Progenitor cell of endocrine pancreas (in vitro differentiated cells): ENCODE measurements around the gene FNBP1. TPM values are rescaled to one million over a fixed set of nuclear protein-coding genes. Genes with fewer than 3 reads are reported as not detected.

Source experiments
- DNase-seq: peaks from one replicate; pipeline ENCODE4 v3.0.0; 2021; ENCODE audit warnings: low spot score; ENCODE audit not compliant: unreplicated experiment
- H3K27ac Mint-ChIP-seq: 2 replicates; pipeline ENCODE4 v1.8.0; 2021; ENCODE audit warnings: mild to moderate bottlenecking, moderate library complexity, mixed read lengths
- H3K27me3 Mint-ChIP-seq: 2 replicates; pipeline ENCODE4 v1.8.0; 2021; ENCODE audit warnings: mixed read lengths
- H3K36me3 Mint-ChIP-seq: 2 replicates; pipeline ENCODE4 v1.8.0; 2022; ENCODE audit warnings: mixed read lengths; ENCODE audit not compliant: insufficient read depth
- H3K4me1 Mint-ChIP-seq: 2 replicates; pipeline ENCODE4 v1.8.0; 2021; ENCODE audit warnings: low read depth, mixed read lengths
- H3K4me3 Mint-ChIP-seq: 2 replicates; pipeline ENCODE4 v1.8.0; 2021; ENCODE audit warnings: low read depth, mild to moderate bottlenecking, moderate library complexity, mixed read lengths
- H3K9me3 Mint-ChIP-seq: 2 replicates; pipeline ENCODE4 v1.8.0; 2021; ENCODE audit warnings: low read depth, mixed read lengths
- CTCF ChIP-seq: fragments of 200-600 bp; sonication (generic); IDR thresholded peaks from one replicate; pipeline ENCODE4 v1.5.0; 2021; ENCODE audit warnings: antibody characterized with exemption, mild to moderate bottlenecking; ENCODE audit not compliant: unreplicated experiment
- long read RNA-seq: library from polyadenylated mRNA; unstranded; transcript quantifications from one replicate; pipeline ENCODE4 v2.0.0, GENCODE V29; 2020
- total RNA-seq: library from RNA; stranded (reverse); gene quantifications from 2 replicates; pipeline ENCODE4 v1.2.1, GENCODE V29; 2021

FNBP1 gene
- total RNA-seq, result 38.9 and 44.1 TPM in 2 replicates
- long read RNA-seq, partial matches to known transcripts, result 1 of 3 reads
- long read RNA-seq, other reads (novel, unspliced or antisense), result 2 of 3 reads

GRCh38 chr9:130042885-130043653 lies at the start of gene FNBP1:
Gene FNBP1 (minus strand): TSS chr9:130043189. CDS start chr9:130042975, 214 bp downstream.
- H3K27ac Mint-ChIP-seq, result peak within 1 kb of the TSS; percentile 96
- H3K27me3 Mint-ChIP-seq, result no peaks in the 10 kb centered on the region
- no peaks in the 10 kb centered on the region for H3K36me3 Mint-ChIP-seq
- peaks cover 24% of the 10 kb centered on the region for H3K4me1 Mint-ChIP-seq
- peak within 1 kb of the TSS; percentile 93 for H3K4me3 Mint-ChIP-seq
- no peaks in the 10 kb centered on the region for H3K9me3 Mint-ChIP-seq
- no peak for TF ChIP-seq CTCF
- DNase-seq, result peak; percentile 63

GRCh38 chr9:130090915-130091314 lies 47.9 kb upstream of the FNBP1 start:
- Mint-ChIP-seq H3K27ac (no peak overlapping the region), H3K4me1 (no peaks in the 10 kb centered on the region), H3K27me3 (no peaks in the 10 kb centered on the region), H3K9me3 (no peaks in the 10 kb centered on the region), H3K4me3 (no peak overlapping the region), H3K36me3 (peaks cover 23% of the 10 kb centered on the region)
- no peak for TF ChIP-seq CTCF
- no peak for DNase-seq

- no peaks in the 10 kb centered on the region for H3K27me3 Mint-ChIP-seq
- no peaks in the 10 kb centered on the region for H3K9me3 Mint-ChIP-seq
- H3K4me1 Mint-ChIP-seq, result no peaks in the 10 kb centered on the region
- DNase-seq, result no peak
- H3K36me3 Mint-ChIP-seq, result peaks cover 24% of the 10 kb centered on the region
- no peak overlapping the region for H3K27ac Mint-ChIP-seq
- no peak for TF ChIP-seq CTCF
- H3K4me3 Mint-ChIP-seq, result no peak overlapping the region
Measured at GRCh38 chr9:130089141-130089540, 46.2 kb upstream of the FNBP1 start.

GRCh38 chr9:130088051-130088450 lies 45.1 kb upstream of the FNBP1 start:
- H3K27me3 Mint-ChIP-seq, result no peaks in the 10 kb centered on the region
- no peak overlapping the region for H3K4me3 Mint-ChIP-seq
- no peaks in the 10 kb centered on the region for H3K4me1 Mint-ChIP-seq
- TF ChIP-seq CTCF, result no peak
- H3K36me3 Mint-ChIP-seq, result peaks cover 24% of the 10 kb centered on the region
- H3K27ac Mint-ChIP-seq, result no peak overlapping the region
- H3K9me3 Mint-ChIP-seq, result no peaks in the 10 kb centered on the region
- DNase-seq, result no peak

GRCh38 chr9:130084337-130084736 lies 41.3 kb upstream of the FNBP1 start:
- Mint-ChIP-seq H3K9me3 (no peaks in the 10 kb centered on the region), H3K27me3 (no peaks in the 10 kb centered on the region), H3K4me1 (no peaks in the 10 kb centered on the region), H3K27ac (no peak overlapping the region), H3K4me3 (no peak overlapping the region), H3K36me3 (peaks cover 15% of the 10 kb centered on the region)
- TF ChIP-seq CTCF, result no peak
- DNase-seq, result no peak
